ENCODE results near the gene RELL2.

The RELL2 gene

DNA sequence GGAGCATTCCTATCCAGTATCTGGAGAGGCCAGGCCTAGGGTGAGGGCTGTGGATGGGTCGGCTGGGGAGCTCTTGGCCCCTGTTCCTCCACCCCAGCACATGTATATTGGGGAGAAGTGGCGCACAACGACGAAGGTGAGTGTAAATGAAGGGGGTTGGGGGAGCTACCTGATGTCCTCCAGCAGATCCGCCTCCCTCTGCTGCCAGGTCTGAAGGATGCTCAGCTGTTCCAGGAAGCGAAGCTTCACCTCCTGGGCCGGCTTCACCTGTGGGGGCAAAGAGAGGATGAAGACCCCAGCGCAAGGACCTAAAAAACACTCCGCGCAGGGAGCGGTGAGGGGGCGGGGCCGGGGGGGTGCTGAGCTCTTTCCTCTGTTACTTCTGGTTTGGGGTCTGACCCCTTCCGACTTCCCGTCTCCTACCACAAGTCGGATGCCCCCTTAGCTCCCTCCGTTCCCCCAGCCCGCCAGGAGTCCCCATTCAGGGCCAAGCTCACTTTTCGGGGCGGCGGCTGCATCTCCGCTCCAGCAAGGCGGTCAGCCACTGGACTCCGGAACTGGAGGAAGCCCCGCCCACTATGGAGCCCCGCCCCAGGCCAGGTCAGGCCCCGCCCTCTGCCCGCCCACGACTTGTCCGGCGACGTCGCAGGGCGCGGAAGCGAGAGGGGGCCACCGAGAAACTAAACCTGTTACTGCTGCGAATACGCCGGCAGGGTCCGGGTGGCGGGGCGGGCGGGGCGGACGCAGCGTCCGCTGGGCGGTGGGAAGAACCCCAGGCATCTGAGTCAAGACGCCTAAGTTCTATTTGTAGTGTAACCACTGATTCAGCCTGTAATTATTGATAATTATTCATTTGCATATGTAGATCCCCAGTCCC is 14.3 kb downstream of the RELL2 start, which contains the start of gene FCHSD1:
TSS of gene FCHSD1 (minus strand) at position 568 of the 877 bp plus-strand sequence. CDS start at position 518, 50 bp downstream.
- no peak for DNase-seq

DNA sequence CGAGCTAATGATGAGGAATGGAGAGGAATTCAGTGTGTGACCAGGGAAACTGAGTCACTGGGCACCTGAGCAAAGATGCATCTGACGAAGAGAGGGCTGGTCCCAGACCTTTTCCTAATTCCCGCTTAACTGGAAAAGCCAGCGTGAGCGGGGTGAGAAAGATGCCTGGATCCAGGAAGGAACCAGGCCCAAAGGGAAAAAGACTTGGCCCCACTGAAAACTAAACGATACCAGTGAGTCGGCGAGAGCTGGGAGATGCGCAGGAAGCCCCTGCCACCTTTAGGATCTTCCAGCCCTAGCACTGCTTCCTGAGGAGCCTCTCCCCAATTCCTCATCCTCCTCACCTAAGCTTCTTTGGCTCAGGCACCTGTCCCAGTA is 14.9 kb downstream of the RELL2 start:
- DNase-seq = no peak

DNA sequence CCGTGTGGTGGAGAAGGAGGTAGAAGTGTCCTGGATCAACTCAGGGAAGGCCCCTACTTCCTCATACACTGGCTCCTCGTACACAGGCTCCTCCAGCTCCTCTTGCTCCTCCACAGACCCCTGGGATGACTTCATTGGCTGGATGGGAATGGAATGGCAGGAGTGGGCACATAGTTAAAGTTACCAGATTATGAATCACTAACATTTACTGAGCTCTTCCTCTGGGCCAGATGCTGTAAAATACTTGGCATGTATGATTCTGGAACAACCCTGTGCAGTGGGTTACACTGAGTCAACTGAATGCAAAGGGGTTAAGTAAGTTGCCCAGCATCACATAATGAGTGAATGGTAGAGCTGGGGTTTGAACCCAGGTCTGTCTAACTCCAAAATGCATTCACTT is 17.5 kb downstream of the RELL2 start:
- DNase-seq = no peak

DNA sequence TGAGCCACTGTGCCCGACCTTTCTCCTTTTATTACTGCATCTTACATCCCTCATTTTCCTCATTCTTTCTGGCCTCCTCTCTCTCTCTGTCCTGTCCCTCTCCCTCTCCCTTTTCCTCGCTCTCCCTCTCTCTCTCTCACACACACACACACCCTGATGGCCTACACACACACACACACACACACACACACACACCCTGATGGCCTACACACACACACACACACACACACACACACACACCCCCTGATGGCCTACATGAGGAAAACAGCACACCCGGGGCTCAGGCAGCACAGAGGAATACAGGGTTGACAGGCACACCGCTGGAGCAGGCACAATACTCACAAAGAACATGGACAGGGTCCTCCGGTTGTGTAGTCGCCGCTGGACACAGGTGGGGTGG is 18.2 kb downstream of the RELL2 start:
- DNase-seq = no peak

DNA sequence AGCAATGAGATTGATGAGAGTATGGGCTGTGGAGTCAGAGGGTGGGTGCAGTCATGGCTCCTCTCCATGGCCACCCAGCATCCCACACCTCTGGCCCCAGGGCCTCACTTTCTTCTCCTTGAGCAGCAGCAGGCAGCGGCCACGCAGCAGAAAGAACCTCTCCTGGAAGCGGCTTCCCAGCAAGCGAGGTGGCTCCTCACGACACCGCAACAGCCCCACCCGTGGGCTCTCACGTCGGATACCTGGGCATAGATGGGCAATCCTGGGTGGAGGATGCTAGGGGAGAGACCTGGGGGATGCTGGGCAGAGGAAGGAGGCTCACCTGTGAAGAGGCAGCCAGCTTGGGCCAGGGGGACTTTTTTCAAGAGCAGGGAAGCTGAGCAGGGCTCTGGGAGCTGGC is 19.6 kb downstream of the RELL2 start:
- DNase-seq = no peak

GRCh38 chr5:141657404-141657803 is 20.6 kb downstream of the RELL2 start:
- DNase-seq = no peak

GRCh38 chr5:141657937-141658545 is 21.2 kb downstream of the RELL2 start:
- DNase-seq = no peak

GRCh38 chr5:141662028-141662427 is 25.2 kb downstream of the RELL2 start:
- no peak for DNase-seq

DNA sequence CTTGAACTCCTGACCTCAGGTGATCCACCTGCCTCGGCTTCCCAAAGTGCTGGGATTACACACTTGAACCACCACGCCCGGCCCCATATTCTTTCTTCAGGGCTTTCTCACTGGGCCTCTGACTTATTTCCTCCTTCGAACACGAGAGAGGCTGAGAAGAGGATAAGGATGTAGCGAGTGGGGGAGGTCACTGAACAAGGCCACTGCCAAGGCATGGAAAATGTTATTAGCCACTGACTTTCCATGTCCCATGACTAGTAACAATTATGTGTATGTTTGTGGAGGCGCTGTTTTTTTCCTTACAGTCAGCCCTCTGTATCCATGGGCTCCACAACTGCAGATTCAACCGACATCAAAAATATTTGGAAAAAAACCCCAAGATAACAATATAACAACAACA is 26.7 kb downstream of the RELL2 start:
- DNase-seq = no peak

- DNase-seq = peak; percentile 38
These were observed 28.1 kb downstream of the RELL2 start for GRCh38 chr5:141664733-141665461.

GRCh38 chr5:141665995-141666940 is 29.5 kb downstream of the RELL2 start:
- DNase-seq = no peak

DNA sequence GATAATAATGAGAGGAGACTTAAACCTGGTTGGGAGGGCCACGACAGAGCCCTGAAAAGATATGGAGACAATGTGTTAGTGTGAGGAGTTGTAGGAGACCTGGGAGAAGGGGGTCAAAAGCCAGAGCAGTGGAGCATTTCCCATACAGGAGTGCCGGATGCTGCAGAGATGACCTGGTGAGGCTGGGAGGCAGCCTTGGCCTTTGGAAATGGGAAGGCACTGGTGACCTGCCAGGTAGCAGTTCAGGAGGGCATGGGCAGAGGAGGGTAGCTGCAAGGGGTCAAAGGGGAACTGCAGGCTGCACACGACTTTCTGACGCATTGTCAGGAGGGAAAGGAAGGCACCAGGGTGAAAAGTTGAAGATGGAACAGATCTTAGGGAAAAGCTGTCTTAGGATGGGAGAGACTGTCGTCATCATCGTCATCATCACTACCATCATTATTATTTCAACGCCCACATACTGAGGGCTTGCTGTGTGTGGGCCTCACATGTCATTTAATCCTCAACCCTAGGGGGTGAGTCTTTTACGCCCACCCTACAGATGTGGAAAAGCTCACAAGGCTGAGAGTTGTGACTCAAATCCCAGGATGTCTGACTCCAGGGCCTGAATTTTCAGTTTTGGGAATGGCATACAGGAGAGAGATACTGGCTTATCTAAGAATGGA is 31.9 kb downstream of the RELL2 start:
- no peak for DNase-seq

DNA sequence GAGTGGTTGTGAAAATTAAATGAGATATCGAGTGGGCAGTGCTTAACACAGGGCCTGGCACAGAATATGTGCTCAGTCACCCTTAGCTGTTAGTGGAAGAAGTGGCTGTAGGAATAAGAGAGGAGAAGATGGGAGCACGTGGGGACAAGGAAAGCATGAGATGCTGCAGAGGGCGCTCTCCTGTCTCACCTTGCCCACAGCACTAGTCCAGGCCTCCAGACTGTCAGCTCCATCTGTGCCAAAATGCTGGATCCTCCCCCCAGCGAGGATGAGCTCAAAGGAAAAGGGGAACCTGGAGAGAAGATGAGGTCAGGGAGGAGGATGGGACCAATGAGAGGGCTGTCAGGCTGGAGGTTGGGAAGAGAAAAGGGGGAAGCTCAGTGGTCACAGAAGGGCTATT is 32.7 kb downstream of the RELL2 start:
- DNase-seq = no peak

GRCh38 chr5:141672071-141672840 is 35.5 kb downstream of the RELL2 start:
- no peak for DNase-seq

- no peak for DNase-seq
These were observed 36.3 kb downstream of the RELL2 start for GRCh38 chr5:141672841-141673813.

DNA sequence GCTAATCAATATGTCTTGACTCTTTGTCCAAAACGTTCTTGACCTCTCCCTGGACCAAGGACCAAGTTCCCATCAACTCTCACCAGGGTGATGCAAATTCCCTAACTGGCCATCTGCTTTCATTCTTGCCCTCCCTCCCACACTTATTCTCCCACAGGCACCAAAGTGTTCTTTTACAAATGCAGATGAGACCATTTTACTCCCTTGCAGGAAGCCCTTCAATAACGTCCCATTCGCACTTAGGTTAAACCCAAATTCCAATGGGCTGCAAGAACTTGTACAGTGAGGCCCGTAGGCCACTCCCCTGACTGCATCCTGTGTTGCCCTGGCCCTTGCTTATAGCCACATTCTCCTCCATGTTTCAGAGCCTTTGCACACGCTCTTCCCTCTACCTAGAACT is 38.0 kb downstream of the RELL2 start:
- DNase-seq = no peak

- no peak for DNase-seq
These were observed 38.9 kb downstream of the RELL2 start for GRCh38 chr5:141675672-141676071.

DNA sequence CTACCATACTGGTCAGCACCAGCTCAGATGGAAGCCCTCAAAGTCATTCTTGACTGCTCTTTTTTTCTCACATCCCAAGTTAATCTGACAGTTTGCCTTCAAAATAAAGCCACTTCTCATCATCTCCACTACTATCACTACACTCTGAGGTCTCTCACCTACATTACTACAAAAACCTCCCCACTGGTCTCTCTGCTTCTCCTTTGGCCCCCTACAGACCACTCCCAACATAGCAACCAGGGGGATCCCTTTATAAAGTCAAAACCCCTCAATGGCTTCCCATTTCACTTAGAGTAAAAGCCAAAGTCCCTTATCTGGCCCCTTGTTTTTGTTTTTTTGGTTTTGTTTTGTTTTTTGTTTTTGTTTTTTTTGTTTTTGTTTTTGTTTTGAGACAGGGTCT is 40.6 kb downstream of the RELL2 start:
- peak; percentile 14 for DNase-seq

DNA sequence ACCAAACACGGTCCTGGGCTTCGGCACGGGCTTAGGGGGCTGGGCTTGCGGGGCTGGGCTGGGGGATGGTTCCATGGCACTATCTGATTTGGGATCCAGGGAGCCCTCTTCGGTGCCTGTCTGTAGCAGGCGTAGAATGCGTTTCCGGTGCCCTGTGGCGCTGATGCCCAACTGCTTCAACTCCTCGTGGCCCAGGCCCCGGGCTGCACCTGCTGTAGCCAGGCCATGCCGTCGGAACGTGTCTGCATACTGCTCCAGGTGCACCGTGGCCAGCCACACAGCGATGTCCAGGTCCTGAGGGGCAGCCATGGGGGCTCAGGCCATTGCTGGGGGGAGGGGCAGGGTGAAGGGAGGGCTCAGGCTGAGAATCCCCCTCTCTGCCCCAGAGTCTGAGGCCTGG is 43.4 kb downstream of the RELL2 start:
- no peak for DNase-seq

- no peak for DNase-seq
These were observed 44.0 kb downstream of the RELL2 start for GRCh38 chr5:141680751-141681201.

All from NCI-H1694 (cell line).